HG02840 (cell line): Measurements from ENCODE around the gene SYT6.
"Not testable (repeated sequence)": the region's sequence is repeated elsewhere in the genome, so short reads cannot be mapped to it uniquely, and the experiment has no call there.

Experiments used
- ATAC-seq: cut with Tn5 transposase; IDR thresholded peaks from one replicate; pipeline ENCODE4 v1.9.1; 2021; ENCODE audit warnings: mild to moderate bottlenecking, moderate library complexity, moderate number of reproducible peaks; ENCODE audit not compliant: unreplicated experiment, low FRiP score

SYT6 gene

GRCh38 chr1:114078116-114078515 is 75.6 kb downstream of the SYT6 start:
- no peak for ATAC-seq

- no peak for ATAC-seq
Observed at GRCh38 chr1:114077188-114077587, 76.5 kb downstream of the SYT6 start.

GRCh38 chr1:114076308-114076707 is 77.4 kb downstream of the SYT6 start:
- no peak for ATAC-seq

GRCh38 chr1:114075546-114076242 is 78.0 kb downstream of the SYT6 start:
- ATAC-seq, result no peak

DNA sequence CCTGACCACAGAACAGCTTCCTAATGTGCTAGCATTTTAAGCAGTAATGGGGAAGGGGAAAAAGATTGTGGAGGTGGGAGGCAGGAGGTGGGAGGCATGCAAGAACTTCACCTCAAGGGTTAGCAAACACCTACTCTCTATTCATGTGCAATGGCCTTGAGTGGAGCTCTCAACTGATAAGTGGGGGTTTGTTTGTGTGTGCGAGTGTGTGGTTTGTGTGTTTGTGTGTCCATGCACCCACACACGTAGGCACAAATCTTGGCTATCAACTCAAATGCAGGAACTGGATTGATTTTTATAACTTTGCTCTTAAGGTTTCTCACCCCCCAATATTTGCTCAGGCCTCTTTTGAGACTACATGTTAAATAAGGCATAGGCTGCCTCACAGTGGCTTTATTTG is 78.6 kb downstream of the SYT6 start:
- no peak for ATAC-seq

DNA sequence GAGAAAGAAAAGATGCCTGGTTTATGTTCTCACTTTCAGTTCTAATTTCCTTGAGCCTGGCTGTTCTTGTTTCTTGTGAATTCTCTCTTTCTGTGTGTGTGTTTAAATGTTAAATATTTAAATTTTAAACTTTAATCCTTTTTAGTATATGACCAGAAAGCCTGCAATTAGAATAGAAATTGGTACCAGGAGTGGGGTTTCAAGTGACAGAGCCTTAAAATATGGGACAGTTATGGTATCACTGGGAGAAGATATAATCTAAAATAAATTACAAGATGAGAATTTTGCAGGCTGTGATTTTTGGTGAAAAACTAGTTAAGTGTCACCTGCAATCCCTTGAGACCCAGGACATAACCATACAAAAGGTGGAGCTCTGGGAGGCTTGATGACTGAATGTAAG is 81.4 kb downstream of the SYT6 start:
- ATAC-seq, result no peak

DNA sequence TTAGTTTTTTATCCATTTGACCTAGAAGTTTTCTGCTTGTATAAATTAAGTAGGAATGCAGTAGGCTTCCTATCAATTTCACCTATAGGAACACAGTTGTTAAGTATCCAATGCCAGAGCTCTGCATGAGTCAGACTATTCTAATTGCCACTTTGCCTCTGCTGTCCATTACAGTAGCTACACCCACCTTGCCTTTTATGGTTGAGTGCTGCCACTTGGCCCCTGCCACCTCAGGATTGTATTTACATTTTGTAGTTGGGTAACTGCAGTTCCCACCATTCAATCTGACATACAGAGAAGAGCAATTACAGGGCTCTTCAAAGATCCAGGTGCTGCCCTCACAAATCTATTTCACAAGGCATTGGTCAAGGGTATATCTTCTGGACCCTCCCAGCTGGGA is 83.9 kb downstream of the SYT6 start:
- not testable (repeated sequence) for ATAC-seq

GRCh38 chr1:114068684-114069083 is 85.0 kb downstream of the SYT6 start:
- ATAC-seq, result not testable (repeated sequence)

GRCh38 chr1:114065671-114066070 is 88.0 kb downstream of the SYT6 start:
- ATAC-seq, result not testable (repeated sequence)

DNA sequence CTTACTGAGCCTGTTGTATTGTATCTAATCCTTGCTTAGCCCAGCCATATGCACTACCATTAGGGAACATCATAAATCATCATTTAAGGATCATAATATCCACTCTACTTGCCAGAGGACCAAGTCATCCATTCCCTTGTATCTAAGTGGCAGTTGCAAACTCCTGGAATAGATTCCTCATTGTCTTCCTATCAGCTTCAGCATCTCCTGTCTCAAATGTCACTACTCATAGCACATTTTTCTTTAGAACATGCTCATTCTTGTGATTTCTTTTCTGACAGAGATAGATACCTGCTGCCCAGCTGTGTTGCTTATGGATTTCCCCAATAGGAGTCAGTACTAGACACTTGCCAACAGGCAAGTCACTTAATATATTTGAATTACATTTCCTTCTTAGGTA is 90.1 kb downstream of the SYT6 start:
- ATAC-seq, result no peak

DNA sequence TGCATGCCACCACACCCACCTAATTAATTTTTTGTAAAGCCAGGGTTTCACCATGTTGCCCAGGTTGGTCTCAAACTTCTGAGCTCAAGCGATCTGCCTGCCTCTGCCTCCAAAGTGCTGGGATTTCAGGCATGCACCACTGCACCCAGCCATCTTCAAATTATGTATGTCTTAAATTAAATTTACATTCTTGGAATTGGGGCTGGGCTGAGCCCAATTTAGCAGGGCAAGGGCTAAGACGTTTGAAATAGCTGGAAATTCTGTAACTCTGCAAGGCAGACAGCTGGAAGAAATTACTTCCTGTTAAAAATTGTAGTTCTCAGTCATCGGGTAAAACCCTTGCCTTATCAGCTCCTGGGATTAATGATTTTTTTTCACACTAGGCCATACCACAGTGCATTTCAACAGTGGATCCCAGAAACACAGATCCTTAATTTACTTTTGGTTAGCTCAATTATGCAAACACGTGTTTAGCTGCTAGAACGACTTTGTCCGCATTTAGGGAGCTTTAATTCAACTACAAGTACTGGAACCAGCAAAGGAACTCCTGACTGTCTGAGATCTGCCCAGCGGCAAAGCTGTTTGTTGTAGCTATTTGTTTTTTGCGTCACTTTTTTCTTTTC is 91.1 kb downstream of the SYT6 start:
- ATAC-seq, result no peak

GRCh38 chr1:114061121-114061830 is 92.4 kb downstream of the SYT6 start:
- no peak for ATAC-seq

GRCh38 chr1:114058236-114058635 is 95.4 kb downstream of the SYT6 start:
- not testable (repeated sequence) for ATAC-seq

DNA sequence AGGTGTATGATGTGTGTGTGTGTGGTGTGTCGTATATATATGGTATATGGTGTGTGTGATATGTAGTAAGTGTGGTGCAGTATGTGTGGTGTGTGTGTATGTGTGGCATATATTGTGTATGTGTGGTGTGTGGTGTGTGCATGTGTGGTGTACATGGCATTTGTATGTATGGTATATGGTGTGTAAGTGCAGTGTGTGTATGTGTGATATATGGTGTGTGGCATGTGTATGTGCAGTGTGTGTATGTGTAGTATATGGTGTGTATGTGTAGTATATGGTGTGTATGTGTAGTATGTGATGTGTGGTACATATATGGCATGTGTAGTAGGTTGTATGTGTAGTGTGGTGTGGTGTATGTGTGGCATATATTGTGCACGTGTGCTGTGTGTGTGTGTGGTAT is 99.5 kb downstream of the SYT6 start:
- ATAC-seq, result no peak

DNA sequence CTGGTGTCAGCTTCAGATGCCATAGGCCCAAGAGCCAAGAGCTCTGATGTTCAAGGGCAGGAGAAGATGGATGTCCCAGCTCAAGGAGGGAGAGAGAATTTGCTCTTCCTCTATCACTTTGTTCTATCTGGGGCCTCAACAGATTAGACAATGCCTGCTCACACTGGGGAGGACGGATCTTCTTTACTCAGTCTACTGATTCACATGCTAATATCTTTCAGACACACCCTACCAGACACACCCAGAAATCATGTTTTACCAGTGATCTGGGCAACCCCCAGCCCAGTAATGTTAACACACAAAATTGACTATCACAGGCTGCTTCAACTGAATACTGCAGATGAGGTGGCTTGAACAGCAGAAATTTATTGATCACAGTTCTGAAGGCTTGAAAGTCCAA is 105.4 kb downstream of the SYT6 start:
- ATAC-seq, result no peak

- ATAC-seq, result no peak
Observed at GRCh38 chr1:114043548-114043947, 110.1 kb downstream of the SYT6 start.

DNA sequence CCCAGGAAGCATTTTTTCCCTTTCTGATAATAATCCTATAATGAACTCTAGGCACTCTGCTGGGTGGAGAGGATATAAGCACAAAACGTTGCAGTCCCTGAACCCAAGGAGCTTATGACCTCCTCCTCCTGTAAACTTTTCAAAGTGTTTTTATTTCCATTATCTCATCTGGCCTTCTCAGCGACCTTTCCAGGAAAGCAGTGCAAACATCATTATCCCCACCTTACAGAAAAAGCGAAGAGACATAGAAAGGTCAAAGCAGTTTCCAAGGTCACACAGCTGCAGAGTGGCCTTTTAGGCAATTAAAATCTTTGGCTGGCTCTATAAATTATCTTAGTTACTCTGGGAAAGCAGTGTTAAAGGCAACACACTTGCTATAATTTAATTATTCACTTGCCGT is 110.6 kb downstream of the SYT6 start:
- no peak for ATAC-seq

- ATAC-seq, result no peak
Observed at GRCh38 chr1:114040273-114041015, 113.2 kb downstream of the SYT6 start.
